ENCODE measurements around the gene PHF23.

DNA sequence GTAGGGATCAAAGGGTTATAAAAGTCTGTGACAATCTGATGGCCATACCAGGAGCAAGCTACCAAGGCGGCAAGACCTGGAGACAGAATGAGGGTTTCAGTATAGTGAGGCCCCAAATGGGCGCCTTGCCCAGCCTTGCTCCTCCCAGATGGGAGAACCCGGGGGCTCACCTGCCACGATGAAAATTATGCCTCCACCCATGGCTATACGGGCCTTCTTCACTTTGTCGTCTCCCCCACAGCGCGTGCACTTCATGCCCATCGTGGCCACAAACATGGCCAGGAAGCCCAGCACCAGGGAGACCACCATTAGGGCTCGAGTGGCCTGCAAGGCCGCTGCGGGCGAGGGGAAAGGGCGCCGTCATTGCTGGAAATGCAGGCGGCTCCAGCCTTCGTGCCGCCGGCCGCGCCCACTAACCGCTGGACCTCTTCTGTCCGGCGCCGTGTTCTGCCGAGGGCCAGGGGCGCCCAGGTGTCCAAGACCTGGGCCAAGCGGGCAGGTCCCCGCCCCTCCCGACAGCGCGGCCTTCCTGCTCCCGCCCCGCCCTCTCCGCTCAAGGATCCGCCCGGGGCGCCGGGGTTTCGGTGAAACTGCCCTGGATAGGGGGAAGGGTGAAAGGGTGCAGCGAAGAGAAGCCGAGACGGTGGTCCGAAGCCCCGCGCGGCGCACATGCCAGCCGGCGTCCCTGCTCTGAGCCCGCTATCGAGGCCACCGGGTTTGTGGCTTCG lies 21.6 kb upstream of the PHF23 start:
- TF ChIP-seq CTCF (IDR thresholded peaks at IDR 0.05; ENCODE audit: insufficient read depth, low read depth, low read length): no peak
- no peak for TF ChIP-seq EZH2 (IDR thresholded peaks at IDR 0.05; ENCODE audit: insufficient read depth, low read length)
